ENCODE results near the gene CALY. TPM values are rescaled to one million over a fixed set of nuclear protein-coding genes. Genes with fewer than 3 reads are reported as not detected.

The CALY gene
- total and polyA plus RNA-seq, 2 experiments from 2014 or later: 12.3 to 16.3 TPM

GRCh38 chr10:133310399-133310755 is 26.3 kb downstream of the CALY start:
- no peak for DNase-seq (ENCODE audit: low read depth in 1 of 2, low spot score in 1 of 2)
- Histone ChIP-seq H3K27ac (no peak overlapping the region), H3K27me3 (no peaks in the 10 kb centered on the region), H3K4me3 (no peak overlapping the region), H3K4me1 (ENCODE audit: low read depth) (peaks cover 5% of the 10 kb centered on the region), H3K36me3 (peaks cover 22% of the 10 kb centered on the region), H3K9me3 (ENCODE audit: low read depth) (no peaks in the 10 kb centered on the region)
- no peak for TF ChIP-seq CTCF (IDR thresholded peaks at IDR 0.05; ENCODE audit: low read depth, low read length)

GRCh38 chr10:133309720-133310398 is 26.8 kb downstream of the CALY start:
- Histone ChIP-seq H3K4me1 (ENCODE audit: low read depth) (peaks cover 5% of the 10 kb centered on the region), H3K4me3 (no peak overlapping the region), H3K9me3 (ENCODE audit: low read depth) (no peaks in the 10 kb centered on the region), H3K27me3 (no peaks in the 10 kb centered on the region), H3K27ac (no peak overlapping the region), H3K36me3 (peaks cover 22% of the 10 kb centered on the region)
- DNase-seq (ENCODE audit: low read depth in 1 of 2, low spot score in 1 of 2): no peak
- no peak for TF ChIP-seq CTCF (IDR thresholded peaks at IDR 0.05; ENCODE audit: low read depth, low read length)

GRCh38 chr10:133309100-133309719 is 27.5 kb downstream of the CALY start:
- no peaks in the 10 kb centered on the region for H3K27me3 ChIP-seq
- H3K4me3 ChIP-seq: peak overlapping the region; percentile 86
- no peak for TF ChIP-seq CTCF (IDR thresholded peaks at IDR 0.05; ENCODE audit: low read depth, low read length)
- peaks cover 5% of the 10 kb centered on the region for H3K4me1 ChIP-seq (ENCODE audit: low read depth)
- H3K27ac ChIP-seq: peak overlapping the region; percentile 96
- no peaks in the 10 kb centered on the region for H3K9me3 ChIP-seq (ENCODE audit: low read depth)
- peaks cover 22% of the 10 kb centered on the region for H3K36me3 ChIP-seq
- DNase-seq (ENCODE audit: low read depth in 1 of 2, low spot score in 1 of 2): peak; percentile 93 to 94

GRCh38 chr10:133308421-133309099 is 28.1 kb downstream of the CALY start, which contains the start of the genes TUBGCP2 and ZNF511:
TUBGCP2 (minus strand) TSS chr10:133308872; CDS start chr10:133302941, 5,931 bp downstream.
ZNF511 (plus strand) TSS chr10:133308914; CDS start chr10:133308944, 30 bp downstream.
- peak; percentile 22 for TF ChIP-seq CTCF (IDR thresholded peaks at IDR 0.05; ENCODE audit: low read depth, low read length)
- H3K36me3 ChIP-seq: peaks cover 22% of the 10 kb centered on the region
- H3K27ac ChIP-seq: peak within 1 kb of the TSS; percentile 96
- H3K4me1 ChIP-seq (ENCODE audit: low read depth): peaks cover 5% of the 10 kb centered on the region
- H3K9me3 ChIP-seq (ENCODE audit: low read depth): no peaks in the 10 kb centered on the region
- H3K27me3 ChIP-seq: no peaks in the 10 kb centered on the region
- peak; percentile 88 to 89 for DNase-seq (ENCODE audit: low read depth in 1 of 2, low spot score in 1 of 2)
- peak within 1 kb of the TSS; percentile 86 for H3K4me3 ChIP-seq

GRCh38 chr10:133307776-133308420 is 28.8 kb downstream of the CALY start:
- DNase-seq (ENCODE audit: low read depth in 1 of 2, low spot score in 1 of 2): peak; percentile 62 to 85
- H3K36me3 ChIP-seq: peaks cover 22% of the 10 kb centered on the region
- no peaks in the 10 kb centered on the region for H3K9me3 ChIP-seq (ENCODE audit: low read depth)
- H3K27me3 ChIP-seq: no peaks in the 10 kb centered on the region
- TF ChIP-seq CTCF (IDR thresholded peaks at IDR 0.05; ENCODE audit: low read depth, low read length): peak; percentile 78
- peak overlapping the region; percentile 96 for H3K27ac ChIP-seq
- H3K4me3 ChIP-seq: peak overlapping the region; percentile 86
- H3K4me1 ChIP-seq (ENCODE audit: low read depth): peaks cover 5% of the 10 kb centered on the region
